ENCODE data around the gene ATCAY. TPM values are rescaled to one million over a fixed set of nuclear protein-coding genes. Genes with fewer than 3 reads are reported as not detected.
"Not testable (repeated sequence)": the region's sequence is repeated elsewhere in the genome, so short reads cannot be mapped to it uniquely, and the experiment has no call there.

ATCAY gene
- total and polyA plus RNA-seq, 10 donors = not detected

DNA sequence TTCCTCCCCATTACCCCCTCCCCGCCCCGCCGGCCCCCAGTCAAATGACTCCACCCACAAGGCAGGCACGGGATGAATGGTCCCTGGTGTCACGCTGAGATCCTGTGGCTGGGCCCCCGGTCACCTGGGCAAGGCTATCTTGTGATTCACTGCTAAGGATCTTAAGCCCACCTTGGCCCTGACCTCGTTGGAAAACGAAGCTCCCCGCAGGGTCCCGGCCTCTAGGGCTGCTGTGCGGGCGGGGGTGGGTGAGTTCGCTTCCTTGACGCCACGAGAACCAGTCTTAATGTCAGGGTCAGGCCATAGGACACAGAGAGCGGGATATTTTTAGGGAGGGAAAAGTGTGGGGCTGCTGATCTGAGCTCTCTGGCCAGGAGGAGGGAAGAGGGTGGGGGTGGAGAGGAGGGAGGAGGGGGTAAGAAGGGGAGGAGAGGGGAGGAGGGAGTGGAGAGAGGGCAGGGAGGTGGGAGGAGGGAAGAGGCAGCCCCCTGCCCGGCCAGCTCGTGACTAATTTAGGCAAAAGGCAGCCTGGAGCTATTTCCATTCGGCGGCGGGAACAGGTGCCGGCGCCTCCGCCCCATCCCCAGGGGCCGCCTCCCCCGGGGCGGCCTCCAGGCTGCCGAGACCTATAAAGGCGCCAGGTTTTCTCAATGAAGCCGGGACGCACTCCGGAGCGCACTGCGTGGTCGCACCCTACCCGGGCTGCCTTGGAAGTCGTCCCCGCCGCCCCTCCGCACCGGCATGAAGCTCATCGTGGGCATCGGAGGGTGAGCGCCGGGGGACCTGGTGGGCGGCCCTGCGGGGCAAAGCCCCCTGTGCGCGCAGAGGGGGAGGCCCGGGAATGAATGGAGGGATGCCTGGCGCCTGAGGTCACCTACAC is 52.7 kb downstream of the ATCAY start, which contains the start of gene NMRK2:
Gene NMRK2 (plus strand): TSS at position 139 of the 880 bp plus-strand sequence. CDS start 603 bp downstream, at position 742.
- TF ChIP-seq POLR2A (IDR thresholded peaks at IDR 0.05) = no peak
- no peak for TF ChIP-seq POLR2AphosphoS5 (IDR thresholded peaks at IDR 0.05)
- TF ChIP-seq, protein P1, sequence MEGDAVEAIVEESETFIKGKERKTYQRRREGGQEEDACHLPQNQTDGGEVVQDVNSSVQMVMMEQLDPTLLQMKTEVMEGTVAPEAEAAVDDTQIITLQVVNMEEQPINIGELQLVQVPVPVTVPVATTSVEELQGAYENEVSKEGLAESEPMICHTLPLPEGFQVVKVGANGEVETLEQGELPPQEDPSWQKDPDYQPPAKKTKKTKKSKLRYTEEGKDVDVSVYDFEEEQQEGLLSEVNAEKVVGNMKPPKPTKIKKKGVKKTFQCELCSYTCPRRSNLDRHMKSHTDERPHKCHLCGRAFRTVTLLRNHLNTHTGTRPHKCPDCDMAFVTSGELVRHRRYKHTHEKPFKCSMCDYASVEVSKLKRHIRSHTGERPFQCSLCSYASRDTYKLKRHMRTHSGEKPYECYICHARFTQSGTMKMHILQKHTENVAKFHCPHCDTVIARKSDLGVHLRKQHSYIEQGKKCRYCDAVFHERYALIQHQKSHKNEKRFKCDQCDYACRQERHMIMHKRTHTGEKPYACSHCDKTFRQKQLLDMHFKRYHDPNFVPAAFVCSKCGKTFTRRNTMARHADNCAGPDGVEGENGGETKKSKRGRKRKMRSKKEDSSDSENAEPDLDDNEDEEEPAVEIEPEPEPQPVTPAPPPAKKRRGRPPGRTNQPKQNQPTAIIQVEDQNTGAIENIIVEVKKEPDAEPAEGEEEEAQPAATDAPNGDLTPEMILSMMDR (IDR thresholded peaks at IDR 0.05 in 8 of 11, conservative IDR thresholded peaks at IDR 0.05 in 3 of 11) = no peak
- Histone ChIP-seq H3K27ac (no peak within 1 kb of the TSS), H3K4me3 (no peak within 1 kb of the TSS), H3K36me3 (no peaks in the 10 kb centered on the region), H3K27me3 (replicated peaks in 1 of 7) (peaks cover 0 to 72% (median 17%) of the 10 kb centered on the region in 7 donors), H3K9me3 (no peaks in the 10 kb centered on the region), H3K4me1 (peaks cover 0 to 12% (median 5%) of the 10 kb centered on the region in 6 donors)
- 3 to 6% (median 5%) methylated on average over 24 to 51 of the region's 51 CpGs for WGBS, 5 donors
- DNase-seq = no peak
- intact Hi-C loops (cut with DNase I; ENCODE audit: low total_unique reads) = no loop called here

DNA sequence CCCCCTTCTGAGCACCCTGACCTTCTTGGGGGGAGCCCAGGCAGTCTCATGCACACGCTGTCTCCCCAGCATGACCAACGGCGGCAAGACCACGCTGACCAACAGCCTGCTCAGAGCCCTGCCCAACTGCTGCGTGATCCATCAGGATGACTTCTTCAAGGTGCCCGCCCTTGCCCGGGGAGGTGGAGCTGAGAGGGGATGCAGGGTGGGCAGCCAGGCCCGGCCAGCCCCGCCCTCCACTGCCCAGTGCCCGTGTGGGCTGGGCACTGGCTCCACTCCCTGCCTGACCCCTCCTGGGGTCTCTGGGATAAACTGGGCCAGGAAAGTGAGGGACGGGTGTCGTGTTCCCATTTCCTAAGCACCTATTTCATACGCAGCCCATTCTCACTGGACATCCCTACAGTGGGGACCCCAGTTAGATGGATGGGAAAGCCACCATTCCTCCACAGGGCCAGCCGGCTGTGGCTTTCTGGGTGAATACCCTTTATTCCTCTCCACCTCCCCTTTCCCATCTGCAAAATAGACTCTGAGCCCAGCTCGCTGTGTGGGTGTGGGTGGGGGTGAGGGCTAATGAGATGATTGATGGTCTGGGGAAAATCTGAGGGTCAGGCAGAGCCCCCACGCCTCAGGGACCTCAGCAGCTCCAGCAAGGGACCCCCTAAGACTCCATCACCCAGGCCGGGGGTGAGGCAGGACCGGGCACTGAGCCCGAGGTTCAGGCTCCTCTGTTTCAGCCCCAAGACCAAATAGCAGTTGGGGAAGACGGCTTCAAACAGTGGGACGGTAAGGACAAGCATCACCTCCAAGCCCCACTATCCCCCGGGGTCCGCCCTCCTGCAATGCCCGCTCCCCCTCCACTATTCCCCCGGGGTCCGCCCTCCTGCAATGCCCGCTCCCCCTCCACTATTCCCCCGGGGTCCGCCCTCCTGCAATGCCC is 56.3 kb downstream of the ATCAY start:
- no peak for DNase-seq
- peaks cover 0 to 12% (median 5%) of the 10 kb centered on the region in 6 donors for H3K4me1 ChIP-seq
- 81 to 87% (median 84%) methylated on average over 23 to 26 of the region's 29 CpGs for WGBS, 5 donors
- intact Hi-C loops (cut with DNase I; ENCODE audit: low total_unique reads) = no loop called here
- H3K27me3 ChIP-seq (replicated peaks in 1 of 7) = peaks cover 0 to 58% (median 17%) of the 10 kb centered on the region in 7 donors
- H3K9me3 ChIP-seq = no peaks in the 10 kb centered on the region
- H3K27ac ChIP-seq = no peak overlapping the region
- TF ChIP-seq, protein P1 (IDR thresholded peaks at IDR 0.05 in 8 of 11, conservative IDR thresholded peaks at IDR 0.05 in 3 of 11) = no peak
- TF ChIP-seq POLR2A (IDR thresholded peaks at IDR 0.05) (no peak), POLR2AphosphoS5 (IDR thresholded peaks at IDR 0.05) (no peak)
- no peaks in the 10 kb centered on the region for H3K36me3 ChIP-seq
- H3K4me3 ChIP-seq = no peak overlapping the region

GRCh38 chr19:3938300-3938950 is 57.9 kb downstream of the ATCAY start:
- H3K36me3 ChIP-seq; DNase-seq; H3K27ac ChIP-seq; intact Hi-C loops (cut with DNase I; ENCODE audit: low total_unique reads); H3K4me1 ChIP-seq; H3K9me3 ChIP-seq; H3K4me3 ChIP-seq: not testable (repeated sequence)
- WGBS, 5 donors = 87 to 96% (median 94%) methylated on average over 21 to 22 of the region's 22 CpGs
- peaks cover 0 to 41% (median 8%) of the 10 kb centered on the region in 7 donors for H3K27me3 ChIP-seq (replicated peaks in 1 of 7)

- Histone ChIP-seq H3K27me3 (replicated peaks in 1 of 7) (peaks cover 0 to 2% (median 0%) of the 10 kb centered on the region in 7 donors), H3K4me3 (no peak overlapping the region), H3K36me3 (no peaks in the 10 kb centered on the region), H3K27ac (no peak overlapping the region), H3K9me3 (no peaks in the 10 kb centered on the region), H3K4me1 (peaks cover 0 to 6% (median 0%) of the 10 kb centered on the region in 6 donors)
- TF ChIP-seq, protein P1 (IDR thresholded peaks at IDR 0.05 in 8 of 11, conservative IDR thresholded peaks at IDR 0.05 in 3 of 11) = no peak
- TF ChIP-seq POLR2A (IDR thresholded peaks at IDR 0.05) (no peak), POLR2AphosphoS5 (IDR thresholded peaks at IDR 0.05) (no peak)
- intact Hi-C loops (cut with DNase I; ENCODE audit: low total_unique reads) = no loop called here
- DNase-seq = no peak
- WGBS, 5 donors = 75 to 84% (median 79%) methylated on average over 8 of the region's 8 CpGs
Measured at GRCh38 chr19:3942790-3943409, 62.4 kb downstream of the ATCAY start.
